Gastrocnemius medialis (tissue), 4 donors: Measurements from ENCODE around the gene IARS1. TPM values are rescaled to one million over a fixed set of nuclear protein-coding genes. Genes with fewer than 3 reads are reported as not detected.
A peak's percentile ranks its signal among the peaks of the same experiment; 100 is the strongest.

Experiments
- ATAC-seq, 2 donors: fragments of 150-250 bp; one replicate each; pipeline ENCODE4 v1.9.1; 2016
- DNase-seq, 2 donors: peaks; one replicate each; pipeline ENCODE4 v3.0.0-alpha.2; 2019
- H3K27ac ChIP-seq, 4 donors: fragments of 200-600 bp; sonication (generic); 1 replicate in 1 of 4; 2 replicates in 3 of 4; pipeline ENCODE4 v1.5.1; 2016 to 2018; ENCODE audit warnings: mild to moderate bottlenecking in 2 of 4, moderate library complexity in 1 of 4
- H3K27me3 ChIP-seq, 3 donors: fragments of 200-600 bp; sonication (generic) in 2 of 3; 1 replicate in 1 of 3; 2 replicates in 2 of 3; pipeline versions ENCODE4 v1.5.1 to v1.6.0; 2016 to 2019; ENCODE audit warnings: mild to moderate bottlenecking in 1 of 3, moderate library complexity in 1 of 3
- H3K36me3 ChIP-seq, 2 donors: fragments of 200-600 bp; sonication (generic) in 1 of 2; one replicate each; pipeline ENCODE4 v1.5.1; 2017 to 2018
- H3K4me1 ChIP-seq, 2 donors: fragments of 200-600 bp; sonication (generic) in 1 of 2; one replicate each; pipeline ENCODE4 v1.5.1; 2016 to 2017; ENCODE audit warnings: mild to moderate bottlenecking in 2 of 2
- H3K4me3 ChIP-seq, 4 donors: fragments of 200-600 bp; sonication (generic) in 3 of 4; 1 replicate in 1 of 4; 2 replicates in 3 of 4; pipeline ENCODE4 v1.5.1; 2016 to 2019; ENCODE audit warnings: mild to moderate bottlenecking in 2 of 4
- H3K9me3 ChIP-seq, 3 donors: fragments of 200-600 bp; sonication (generic) in 2 of 3; 1 replicate in 1 of 3; 2 replicates in 2 of 3; pipeline ENCODE4 v1.5.1; 2016 to 2019
- CTCF ChIP-seq, 5 experiments: fragments of 450-650 bp in 3 of 5; fragments of 200-600 bp in 2 of 5; sonication (generic) in 2 of 5; IDR thresholded peaks in 4 of 5; conservative IDR thresholded peaks in 1 of 5; 1 replicate in 4 of 5; 2 replicates in 1 of 5; pipeline ENCODE4 v1.5.1; 2016 to 2019; ENCODE audit warnings: antibody characterized with exemption in 5 of 5, mild to moderate bottlenecking in 3 of 5, moderate library complexity in 3 of 5
- POLR2A ChIP-seq, 2 donors: fragments of 450-650 bp; IDR thresholded peaks; one replicate each; pipeline ENCODE4 v1.6.1; 2017; ENCODE audit warnings: antibody characterized with exemption in 2 of 2, mild to moderate bottlenecking in 2 of 2, moderate library complexity in 2 of 2
- in situ Hi-C, 4 donors: fragments of 200-750 bp; cut with MboI; loops; one replicate each; pipeline versions ENCODE4 v1.15.0 to v1.8.0; 2017; ENCODE audit warnings: low sequenced_read_pairs in 4 of 4
- intact Hi-C: fragments of 100-400 bp; cut with DNase I; formaldehyde crosslinking; loops from one replicate; pipeline ENCODE4 v1.15.1; 2023; ENCODE audit warnings: low total_unique reads
- total RNA-seq, 4 donors: library from RNA; depleted of rRNA; stranded (reverse); fragments of >200 nt; gene quantifications; one replicate each; pipeline versions ENCODE4 v1.1.0 to v1.2.3, GENCODE V29; 2016

The IARS1 gene
- 100 to 1,000 TPM in 2 of 4 donors, 10 to 100 TPM in 2; 87.0 to 111 (median 100) TPM for total RNA-seq

- Histone ChIP-seq H3K4me1 (peaks cover 25 to 26% of the 10 kb centered on the region in 2 donors), H3K9me3 (no peaks in the 10 kb centered on the region), H3K4me3 (peak within 1 kb of the TSS; percentile 71 to 88 (median 79)), H3K36me3 (peaks cover 0 to 25% of the 10 kb centered on the region in 2 donors), H3K27ac (peak within 1 kb of the TSS; percentile 81 to 91 (median 88)), H3K27me3 (no peaks in the 10 kb centered on the region)
- intact Hi-C loops (loop anchor here (1.0 to 10.0 kb wide), 4 partner anchors 32 to 803 kb away; partner anchors contain the start of genes BICD2, CARD19, CENPP and NOL8), in situ Hi-C loops (loop anchor here in 1 of 4 donors (25.0 kb wide), 1 partner anchor 156 kb away; no protein-coding TSS in a partner anchor)
- ATAC-seq = peak; percentile 93 to 94
- peak; percentile 97 to 99 for DNase-seq
- peak in 3 of 5 experiments; percentile 23 to 36 (median 27) for TF ChIP-seq CTCF (IDR thresholded peaks at IDR 0.05 in 4 of 5, conservative IDR thresholded peaks at IDR 0.05 in 1 of 5)
- TF ChIP-seq POLR2A (IDR thresholded peaks at IDR 0.05) = peak; percentile 72 to 87
Observed at GRCh38 chr9:92293452-92294296, at the start of gene IARS1. IARS1 (minus strand) TSS chr9:92293697; CDS start chr9:92289419, 4,278 bp downstream.

- Histone ChIP-seq H3K4me3 (no peak overlapping the region), H3K36me3 (peaks cover 0 to 17% of the 10 kb centered on the region in 2 donors), H3K27ac (no peak overlapping the region), H3K27me3 (no peaks in the 10 kb centered on the region), H3K9me3 (no peaks in the 10 kb centered on the region), H3K4me1 (no peaks in the 10 kb centered on the region)
- TF ChIP-seq CTCF (IDR thresholded peaks at IDR 0.05 in 4 of 5, conservative IDR thresholded peaks at IDR 0.05 in 1 of 5) (peak in 2 of 5 experiments; percentile 16 to 19), POLR2A (IDR thresholded peaks at IDR 0.05) (no peak)
- intact Hi-C loops (loop anchor here (5.0 to 10.0 kb wide), 2 partner anchors 92 to 289 kb away; no protein-coding TSS in a partner anchor), in situ Hi-C loops (loop anchor here in 2 of 4 donors (25.0 kb wide), 2 partner anchors 294 to 444 kb away; no protein-coding TSS in a partner anchor)
- DNase-seq (no peak), ATAC-seq (no peak)
Observed at GRCh38 chr9:92342825-92343488, 49.5 kb upstream of the IARS1 start.

- no peak overlapping the region for H3K27ac ChIP-seq
- intact Hi-C loops (loop anchor here (5.0 to 10.0 kb wide), 2 partner anchors 93 to 291 kb away; no protein-coding TSS in a partner anchor), in situ Hi-C loops (loop anchor here in 2 of 4 donors (25.0 kb wide), 2 partner anchors 296 to 446 kb away; no protein-coding TSS in a partner anchor)
- H3K4me1 ChIP-seq = no peaks in the 10 kb centered on the region
- no peak overlapping the region for H3K4me3 ChIP-seq
- H3K27me3 ChIP-seq = no peaks in the 10 kb centered on the region
- no peak for ATAC-seq
- no peak for DNase-seq
- TF ChIP-seq CTCF (IDR thresholded peaks at IDR 0.05 in 4 of 5, conservative IDR thresholded peaks at IDR 0.05 in 1 of 5) = no peak
- no peak for TF ChIP-seq POLR2A (IDR thresholded peaks at IDR 0.05)
- H3K9me3 ChIP-seq = no peaks in the 10 kb centered on the region
- peaks cover 0 to 21% of the 10 kb centered on the region in 2 donors for H3K36me3 ChIP-seq
Observed at GRCh38 chr9:92341578-92341977, 48.1 kb upstream of the IARS1 start.

- Histone ChIP-seq H3K4me3 (no peak overlapping the region), H3K36me3 (peaks cover 0 to 13% of the 10 kb centered on the region in 2 donors), H3K27me3 (no peaks in the 10 kb centered on the region), H3K27ac (no peak overlapping the region), H3K9me3 (no peaks in the 10 kb centered on the region), H3K4me1 (no peaks in the 10 kb centered on the region)
- TF ChIP-seq POLR2A (IDR thresholded peaks at IDR 0.05) (no peak), CTCF (IDR thresholded peaks at IDR 0.05 in 4 of 5, conservative IDR thresholded peaks at IDR 0.05 in 1 of 5) (no peak)
- DNase-seq = no peak
- intact Hi-C loops (no loop called here), in situ Hi-C loops (loop anchor here in 3 of 4 donors (10.0 to 25.0 kb wide), 3 partner anchors 302 to 454 kb away; no protein-coding TSS in a partner anchor)
- no peak for ATAC-seq
Observed at GRCh38 chr9:92333282-92333634, 39.8 kb upstream of the IARS1 start.
